ENCODE results near the gene PER3. TPM values are rescaled to one million over a fixed set of nuclear protein-coding genes. Genes with fewer than 3 reads are reported as not detected.

The PER3 gene
- total and polyA plus RNA-seq, 2 of the 13 experiments (the other 11 are each of a cell fraction or from before 2014, with no cell fraction given) = 3.0 to 6.0 TPM

GRCh38 chr1:7850786-7851185 is 66.7 kb downstream of the PER3 start:
- no peak for ATAC-seq
- H3K36me3 ChIP-seq (replicated peaks in 1 of 2; ENCODE audit: control insufficient read depth in 1 of 2, insufficient read depth in 2 of 2, low read length in 2 of 2) = no peaks in the 10 kb centered on the region
- CTCF ChIA-PET (ENCODE audit: low intra/inter-chr PET ratio, low total read pairs) = no interaction called here
- no peaks in the 10 kb centered on the region for H3K79me2 ChIP-seq (ENCODE audit: insufficient read depth, low read length)
- H3K4me1 ChIP-seq (ENCODE audit: insufficient read depth, low read length) = peaks cover 15% of the 10 kb centered on the region; the same call in 1 of the 2 replicates
- no peak overlapping the region for H3K9ac ChIP-seq (ENCODE audit: insufficient read depth, low read depth, low read length)
- H3K4me2 ChIP-seq (ENCODE audit: low read depth, low read length) = no peak overlapping the region
- no peak for DNase-seq (ENCODE audit: low spot score)
- H2AFZ ChIP-seq (ENCODE audit: low read length) = no peak overlapping the region
- POLR2A ChIA-PET = no interaction called here
- FAIRE-seq = no peak
- in situ Hi-C loops (cut with HindIII; ENCODE audit: extremely low pct_ligation_motif_present, low pct_unique_long_range_greater_than_20kb) = loop anchor here (25.0 kb wide), 1 partner anchor 188 kb away; no protein-coding TSS in a partner anchor
- H3K27me3 ChIP-seq (ENCODE audit: control insufficient read depth in 1 of 2, insufficient read depth in 2 of 2, low read length in 2 of 2) = peaks cover 0 to 11% of the 10 kb centered on the region in 2 experiments; a peak in 2 of 5 replicates
- TF ChIP-seq GATAD1 (CRISPR knock-in tag; IDR thresholded peaks at IDR 0.05) (no peak), ZNF816 (CRISPR knock-in tag; IDR thresholded peaks at IDR 0.05; ENCODE audit: borderline replicate concordance) (no peak), FOXM1 (CRISPR knock-in tag; IDR thresholded peaks at IDR 0.05) (no peak), THAP9 (CRISPR knock-in tag; IDR thresholded peaks at IDR 0.05; ENCODE audit: borderline replicate concordance) (no peak), ZNF224 (CRISPR knock-in tag; IDR thresholded peaks at IDR 0.05) (no peak), ZNF44 (CRISPR knock-in tag; IDR thresholded peaks at IDR 0.05) (no peak), ZNF777 (CRISPR knock-in tag; IDR thresholded peaks at IDR 0.05) (no peak), ZNF101 (CRISPR knock-in tag; IDR thresholded peaks at IDR 0.05; ENCODE audit: borderline replicate concordance, low read depth) (no peak), YEATS4 (CRISPR knock-in tag; IDR thresholded peaks at IDR 0.05; ENCODE audit: borderline replicate concordance) (no peak), ZFP36L1 (CRISPR knock-in tag; IDR thresholded peaks at IDR 0.05) (no peak), FOXP1 (IDR thresholded peaks at IDR 0.05) (no peak), FOXP1 (CRISPR knock-in tag; IDR thresholded peaks at IDR 0.05) (no peak), CBX1 (IDR thresholded peaks at IDR 0.05; ENCODE audit: low read depth) (no peak), MEIS2 (CRISPR knock-in tag; IDR thresholded peaks at IDR 0.05) (no peak), ZSCAN5A (CRISPR knock-in tag; IDR thresholded peaks at IDR 0.05; ENCODE audit: borderline replicate concordance) (no peak), ZBTB7A (CRISPR knock-in tag; IDR thresholded peaks at IDR 0.05) (no peak), FOXK2 (IDR thresholded peaks at IDR 0.05) (no peak), TERF1 (CRISPR knock-in tag; IDR thresholded peaks at IDR 0.05) (no peak), ZNF12 (CRISPR knock-in tag; IDR thresholded peaks at IDR 0.05) (no peak), THAP11 (CRISPR knock-in tag; IDR thresholded peaks at IDR 0.05) (no peak)
- intact Hi-C loops (cut with micrococcal nuclease; ENCODE audit: unreplicated experiment) = no loop called here
- WGBS (ENCODE audit: low lambda C conversion rate) = 56% methylated on average over 15 of the region's 15 CpGs
- no peak overlapping the region for H3K4me3 ChIP-seq (replicated peaks in 1 of 3; ENCODE audit: insufficient read depth in 1 of 3, low read depth in 2 of 3, low read length in 3 of 3)
- H4K20me1 ChIP-seq (ENCODE audit: insufficient read depth, low read length) = no peaks in the 10 kb centered on the region
- no peak overlapping the region for H3K27ac ChIP-seq (ENCODE audit: extremely low read length, insufficient read depth, low read length)
- no TSS peak for BruUV-seq (replicated peaks)
- H3K9me3 ChIP-seq (ENCODE audit: low read length) = no peaks in the 10 kb centered on the region
